ENCODE measurements around the gene SPATA25.
"Not testable (repeated sequence)": the region's sequence is repeated elsewhere in the genome, so short reads cannot be mapped to it uniquely, and the experiment has no call there.

SPATA25 gene
- total RNA-seq = 2.7 to 3.1 reads per million in 2 donors

- DNase-seq = no peak
Observed at GRCh38 chr20:45887346-45887715, at the start of gene SPATA25. TSS of gene SPATA25 (minus strand) at chr20:45887622. CDS start at chr20:45887590, 32 bp downstream.

- no peak for DNase-seq
Observed at GRCh38 chr20:45935416-45936046, 48.1 kb upstream of the SPATA25 start.

- DNase-seq = peak; percentile 95
Observed at GRCh38 chr20:45934586-45935415, 47.4 kb upstream of the SPATA25 start, which contains the start of gene PCIF1. TSS of gene PCIF1 (plus strand) at chr20:45934683. CDS start at chr20:45939000, 4,317 bp downstream.

- DNase-seq = peak; percentile 55
Observed at GRCh38 chr20:45934046-45934585, 46.7 kb upstream of the SPATA25 start.

- DNase-seq = no peak
Observed at GRCh38 chr20:45933266-45934045, 46.0 kb upstream of the SPATA25 start.

- not testable (repeated sequence) for DNase-seq
Observed at GRCh38 chr20:45931680-45932079, 44.3 kb upstream of the SPATA25 start.

GRCh38 chr20:45927071-45927878 is 39.9 kb upstream of the SPATA25 start:
- DNase-seq = no peak

GRCh38 chr20:45926731-45927070 is 39.3 kb upstream of the SPATA25 start:
- no peak for DNase-seq

GRCh38 chr20:45925821-45926506 is 38.5 kb upstream of the SPATA25 start:
- DNase-seq = no peak

GRCh38 chr20:45924391-45925261 is 37.2 kb upstream of the SPATA25 start:
- no peak for DNase-seq

- DNase-seq = no peak
Observed at GRCh38 chr20:45921337-45922189, 34.1 kb upstream of the SPATA25 start.

- DNase-seq = no peak
Observed at GRCh38 chr20:45920462-45921336, 33.3 kb upstream of the SPATA25 start.

- DNase-seq = no peak
Observed at GRCh38 chr20:45919542-45920399, 32.3 kb upstream of the SPATA25 start.

- no peak for DNase-seq
Observed at GRCh38 chr20:45918779-45919537, 31.5 kb upstream of the SPATA25 start.

GRCh38 chr20:45918182-45918737 is 30.8 kb upstream of the SPATA25 start:
- no peak for DNase-seq

- no peak for DNase-seq
Observed at GRCh38 chr20:45917790-45918141, 30.3 kb upstream of the SPATA25 start.

- DNase-seq = no peak
Observed at GRCh38 chr20:45913116-45913515, 25.7 kb upstream of the SPATA25 start.

All from activated gamma-delta T cell (primary cell).